OCI-LY3 (cell line): ENCODE results near the gene TARS2.

ENCODE experiments used
- EZH2phosphoT487 ChIP-seq: fragments of 200-600 bp; shearing (Covaris generic); IDR thresholded peaks from 2 replicates; pipeline ENCODE4 v1.6.1; 2018; ENCODE audit warnings: antibody characterized with exemption, mixed run types, low read depth
- TF ChIP-seq, protein P1 (sequence below): fragments of 200-600, 300-600 bp; sonication (generic); IDR thresholded peaks from 2 replicates; pipeline ENCODE4 v1.5.1; 2014; ENCODE audit warnings: antibody characterized with exemption, low read length, low read depth

DNA sequence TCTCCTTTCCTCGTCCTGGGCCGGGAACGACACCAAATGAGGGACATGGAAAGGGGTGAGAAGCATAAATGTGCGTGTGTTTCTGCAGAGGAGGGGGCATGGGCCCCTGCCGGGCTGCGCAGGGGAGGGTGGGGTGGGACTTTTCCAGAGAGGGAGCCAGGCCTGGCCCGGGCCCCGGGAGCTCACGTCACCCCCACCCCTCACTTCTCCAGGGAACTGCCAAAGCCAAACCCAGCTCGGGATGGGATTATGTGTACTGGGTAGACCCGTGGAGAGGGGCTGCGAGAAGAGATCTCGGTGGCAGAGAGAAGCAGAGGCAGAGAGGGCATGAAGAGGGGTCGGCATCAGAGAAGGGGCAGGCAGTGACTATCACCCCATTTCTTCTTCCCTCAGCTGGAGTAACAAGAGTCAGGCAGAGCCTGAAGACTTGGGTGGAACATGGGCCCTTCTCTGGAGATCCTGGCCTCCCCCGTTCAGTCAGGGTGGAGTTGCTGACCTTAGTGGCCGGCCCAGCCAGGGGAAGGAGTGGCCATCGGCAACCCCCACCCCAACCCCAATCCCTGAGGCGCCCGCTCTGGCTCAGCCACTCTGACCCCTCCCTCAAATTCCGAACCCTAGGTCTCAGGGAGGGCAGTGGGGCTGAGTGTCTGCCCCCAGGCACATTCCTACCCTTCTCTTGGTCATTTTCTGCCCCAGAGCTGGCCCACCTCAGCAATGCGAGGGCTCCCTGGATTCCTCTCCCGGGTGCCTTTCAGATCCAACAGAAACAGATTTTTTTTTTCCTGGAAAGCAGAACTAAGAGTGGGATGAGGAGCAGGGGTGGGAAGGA lies 63.2 kb downstream of the TARS2 start:
- TF ChIP-seq, protein P1, sequence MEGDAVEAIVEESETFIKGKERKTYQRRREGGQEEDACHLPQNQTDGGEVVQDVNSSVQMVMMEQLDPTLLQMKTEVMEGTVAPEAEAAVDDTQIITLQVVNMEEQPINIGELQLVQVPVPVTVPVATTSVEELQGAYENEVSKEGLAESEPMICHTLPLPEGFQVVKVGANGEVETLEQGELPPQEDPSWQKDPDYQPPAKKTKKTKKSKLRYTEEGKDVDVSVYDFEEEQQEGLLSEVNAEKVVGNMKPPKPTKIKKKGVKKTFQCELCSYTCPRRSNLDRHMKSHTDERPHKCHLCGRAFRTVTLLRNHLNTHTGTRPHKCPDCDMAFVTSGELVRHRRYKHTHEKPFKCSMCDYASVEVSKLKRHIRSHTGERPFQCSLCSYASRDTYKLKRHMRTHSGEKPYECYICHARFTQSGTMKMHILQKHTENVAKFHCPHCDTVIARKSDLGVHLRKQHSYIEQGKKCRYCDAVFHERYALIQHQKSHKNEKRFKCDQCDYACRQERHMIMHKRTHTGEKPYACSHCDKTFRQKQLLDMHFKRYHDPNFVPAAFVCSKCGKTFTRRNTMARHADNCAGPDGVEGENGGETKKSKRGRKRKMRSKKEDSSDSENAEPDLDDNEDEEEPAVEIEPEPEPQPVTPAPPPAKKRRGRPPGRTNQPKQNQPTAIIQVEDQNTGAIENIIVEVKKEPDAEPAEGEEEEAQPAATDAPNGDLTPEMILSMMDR = no peak
- no peak for TF ChIP-seq EZH2phosphoT487
